GM18951 (cell line): Measurements from ENCODE around the gene NODAL.
"Not testable (repeated sequence)": the region's sequence is repeated elsewhere in the genome, so short reads cannot be mapped to it uniquely, and the experiment has no call there.

Source experiments
- POLR2A ChIP-seq: IDR thresholded peaks from 4 replicates; pipeline ENCODE4 v1.6.1; 2011; ENCODE audit warnings: mild to moderate bottlenecking; ENCODE audit not compliant: insufficient read length, insufficient read depth; ENCODE audit errors: extremely low read depth
- in situ Hi-C: fragments of 300-500 bp; cut with MboI; formaldehyde crosslinking; loops from one replicate; pipeline ENCODE4 v1.12.0; 2022; ENCODE audit warnings: low sequenced_read_pairs, mixed read lengths, inconsistent platforms; ENCODE audit not compliant: unreplicated experiment

The NODAL gene

DNA sequence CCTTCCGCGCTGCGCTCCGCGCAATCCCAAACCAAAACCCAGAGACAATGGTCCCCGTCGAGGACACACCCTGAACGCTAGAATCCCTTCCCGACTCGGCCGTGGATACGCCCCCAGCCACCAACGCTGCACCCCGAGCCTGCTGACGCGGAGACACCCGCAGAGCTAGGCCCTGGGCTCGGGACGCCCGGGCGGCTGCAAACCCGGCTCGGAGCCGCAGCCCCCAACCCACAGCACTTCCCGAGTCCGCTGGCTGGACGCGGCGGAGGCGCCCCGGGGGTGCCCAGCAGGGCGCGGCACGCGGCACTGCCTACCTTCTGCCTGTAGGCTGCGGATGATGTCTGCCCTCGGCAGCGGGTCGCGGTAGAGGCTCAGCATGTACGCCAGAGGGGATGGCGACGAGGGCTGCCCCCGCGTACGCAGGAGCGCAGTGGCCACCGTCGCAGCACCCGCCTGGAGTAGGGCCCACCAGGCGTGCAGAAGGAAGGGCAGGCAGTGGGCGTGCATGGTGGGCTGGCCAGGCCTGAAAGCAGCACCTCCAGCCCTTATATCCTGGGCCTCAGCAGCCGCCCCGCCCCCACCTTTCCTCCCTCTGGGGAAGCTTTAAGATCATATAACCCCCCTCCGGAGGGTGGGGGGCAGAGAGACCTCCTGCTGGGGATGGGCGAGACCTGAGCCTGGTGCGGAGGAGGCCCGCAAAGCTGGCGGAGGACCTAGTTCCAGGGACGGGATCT, at the start of gene NODAL:
Gene NODAL (minus strand): TSS at position 521 of the 734 bp plus-strand sequence. CDS start 14 bp downstream, at position 507.
- no peak for TF ChIP-seq POLR2A
- in situ Hi-C loops, result no loop called here

DNA sequence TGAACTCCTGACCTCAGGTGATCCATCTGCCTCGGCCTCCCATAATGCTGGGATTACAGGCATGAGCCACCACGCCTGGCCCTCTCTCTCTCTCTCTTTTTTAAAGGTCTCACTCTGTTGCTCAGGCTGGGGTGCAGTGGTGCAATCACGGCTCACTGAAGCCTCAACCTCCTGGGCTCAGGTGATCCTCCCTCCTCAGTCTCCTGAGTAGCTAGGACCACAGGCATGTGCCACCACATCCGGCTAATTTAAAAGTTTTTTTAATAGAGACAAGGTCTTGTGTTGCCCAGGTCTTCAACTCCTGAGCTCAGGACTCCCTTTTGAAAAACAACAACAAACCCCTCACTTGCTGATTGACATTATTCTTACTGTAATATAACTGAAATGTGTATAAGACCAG, 48.7 kb upstream of the NODAL start:
- no peak for TF ChIP-seq POLR2A
- in situ Hi-C loops, result no loop called here

DNA sequence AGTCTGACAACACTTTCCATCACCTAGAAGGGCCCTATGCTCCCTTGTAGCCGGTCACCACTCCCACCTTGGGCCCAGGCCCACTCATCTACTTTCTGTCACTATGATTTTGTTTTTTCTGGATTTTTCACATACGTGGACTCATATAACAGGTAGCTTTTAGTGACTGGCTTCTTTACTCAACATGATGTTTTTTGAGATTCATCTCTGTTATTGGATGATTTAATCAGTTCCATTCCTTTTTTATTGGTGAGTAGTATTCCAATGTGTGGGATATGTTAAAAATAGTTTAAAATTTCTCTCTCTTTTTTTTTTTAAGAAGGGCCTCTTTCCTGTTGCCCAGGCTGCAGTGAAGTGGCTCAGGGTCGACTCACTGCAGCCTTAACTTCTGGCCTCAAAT, 46.3 kb upstream of the NODAL start:
- TF ChIP-seq POLR2A, result no peak
- in situ Hi-C loops, result no loop called here

DNA sequence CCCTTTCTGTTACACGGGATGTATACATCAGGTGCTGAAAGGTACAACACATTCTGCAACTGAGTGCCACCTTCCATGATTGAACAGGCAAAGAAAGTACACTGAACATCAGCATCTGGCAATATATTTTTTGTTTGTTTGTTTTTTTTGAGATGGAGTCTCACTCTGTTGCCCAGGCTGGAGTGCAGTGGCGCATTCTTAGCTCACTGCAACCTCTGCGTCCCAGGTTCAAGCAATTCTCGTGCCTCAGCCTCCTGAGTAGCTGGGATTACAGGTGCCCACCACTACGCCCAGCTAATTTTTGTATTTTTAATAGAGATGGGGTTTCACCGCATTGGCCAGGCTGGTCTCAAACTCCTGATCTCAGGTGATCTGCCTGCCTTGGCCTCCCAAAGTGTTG, 42.4 kb upstream of the NODAL start:
- in situ Hi-C loops, result not testable (repeated sequence)

DNA sequence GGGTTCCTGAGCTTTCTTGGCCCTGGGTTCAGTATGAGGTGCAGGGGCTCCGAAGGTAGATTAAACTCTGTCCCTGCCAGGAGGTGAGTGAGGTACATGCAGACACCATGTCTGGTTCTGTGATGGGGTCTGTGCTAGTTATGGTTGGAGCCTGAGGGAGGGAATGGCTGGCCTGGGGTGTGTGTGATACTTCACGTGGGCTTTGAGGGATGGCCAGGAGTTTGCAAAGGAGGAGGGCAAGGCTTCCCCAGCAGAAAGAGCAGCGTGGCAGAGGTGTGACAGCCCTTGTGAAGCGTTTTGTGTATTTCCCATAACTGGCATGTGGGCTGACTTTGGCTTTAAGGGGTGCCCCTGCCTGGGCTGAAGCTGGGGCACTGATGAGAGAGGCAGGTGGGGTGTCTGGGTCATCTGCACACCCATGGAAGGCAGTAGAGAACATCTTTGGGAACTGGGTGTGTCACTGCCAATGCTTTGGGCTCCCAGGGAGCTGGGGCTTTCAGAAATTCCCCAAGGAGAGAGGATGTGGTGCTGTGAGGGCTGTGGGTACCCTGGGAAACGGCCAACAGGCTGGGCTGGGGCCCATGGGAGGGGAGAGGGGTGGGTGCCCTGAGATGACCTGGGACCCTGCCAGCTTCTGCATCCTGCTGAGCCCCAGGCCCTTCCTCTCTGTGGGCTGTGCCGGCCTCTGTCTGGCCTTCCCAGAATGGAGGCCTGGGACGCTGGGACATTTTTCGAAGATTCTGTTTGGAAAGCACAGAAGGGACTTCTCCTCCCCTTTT, 41.7 kb upstream of the NODAL start:
- no peak for TF ChIP-seq POLR2A
- in situ Hi-C loops, result no loop called here

DNA sequence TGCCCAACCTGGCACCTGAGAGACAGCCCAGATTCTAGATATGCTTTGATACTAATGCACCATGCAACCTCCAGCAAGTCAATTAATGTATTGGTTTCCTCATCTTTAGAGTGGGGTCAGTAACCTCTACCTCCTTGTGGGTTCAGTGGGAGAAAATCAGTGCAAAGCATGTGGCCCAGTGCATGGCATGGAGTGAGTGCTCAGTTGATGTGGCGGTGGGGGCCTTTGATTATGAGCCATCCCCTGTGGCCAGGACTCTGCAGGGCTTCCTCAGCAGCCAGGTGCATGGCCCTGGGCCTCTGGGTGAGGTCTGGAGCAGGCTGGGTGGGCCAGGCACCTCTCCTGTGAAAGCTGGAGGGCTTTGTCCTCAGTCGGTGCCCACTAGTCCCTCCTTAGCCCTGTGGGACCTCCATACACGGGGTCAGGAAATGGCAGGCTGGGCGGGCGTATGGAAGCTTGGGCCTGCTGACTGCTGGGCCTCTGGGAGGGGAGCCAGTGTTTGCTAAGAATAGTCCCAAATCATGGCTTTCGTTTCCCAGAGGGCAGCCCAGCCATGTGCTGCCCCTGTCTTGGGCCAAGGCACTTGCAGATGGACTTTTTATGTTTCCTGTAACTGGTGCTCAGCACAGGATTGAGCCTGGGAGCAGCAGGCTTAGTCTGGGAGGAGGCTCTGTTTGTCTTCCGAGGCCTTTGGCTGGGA, 40.5 kb upstream of the NODAL start:
- in situ Hi-C loops, result no loop called here
- no peak for TF ChIP-seq POLR2A

DNA sequence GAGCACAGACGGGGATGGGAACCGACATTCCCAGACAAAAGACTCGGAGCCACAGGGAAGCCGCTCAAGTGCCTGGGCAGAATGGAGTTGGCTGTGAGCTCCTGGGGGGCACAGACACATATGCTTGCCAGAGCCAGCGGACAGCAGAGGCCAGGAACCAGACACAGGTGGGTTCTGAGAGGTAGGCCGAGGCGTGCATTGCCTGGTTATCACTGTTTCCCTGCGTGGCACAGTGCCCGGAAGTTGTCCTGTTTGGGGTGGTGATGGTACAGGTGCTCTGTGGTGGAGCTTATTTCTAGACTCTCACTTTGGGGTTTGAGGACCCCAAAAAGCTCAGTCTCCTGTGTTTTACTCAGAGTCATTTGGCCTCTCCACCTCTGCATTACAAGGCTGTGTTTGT, 39.6 kb upstream of the NODAL start:
- TF ChIP-seq POLR2A, result no peak
- in situ Hi-C loops, result no loop called here

DNA sequence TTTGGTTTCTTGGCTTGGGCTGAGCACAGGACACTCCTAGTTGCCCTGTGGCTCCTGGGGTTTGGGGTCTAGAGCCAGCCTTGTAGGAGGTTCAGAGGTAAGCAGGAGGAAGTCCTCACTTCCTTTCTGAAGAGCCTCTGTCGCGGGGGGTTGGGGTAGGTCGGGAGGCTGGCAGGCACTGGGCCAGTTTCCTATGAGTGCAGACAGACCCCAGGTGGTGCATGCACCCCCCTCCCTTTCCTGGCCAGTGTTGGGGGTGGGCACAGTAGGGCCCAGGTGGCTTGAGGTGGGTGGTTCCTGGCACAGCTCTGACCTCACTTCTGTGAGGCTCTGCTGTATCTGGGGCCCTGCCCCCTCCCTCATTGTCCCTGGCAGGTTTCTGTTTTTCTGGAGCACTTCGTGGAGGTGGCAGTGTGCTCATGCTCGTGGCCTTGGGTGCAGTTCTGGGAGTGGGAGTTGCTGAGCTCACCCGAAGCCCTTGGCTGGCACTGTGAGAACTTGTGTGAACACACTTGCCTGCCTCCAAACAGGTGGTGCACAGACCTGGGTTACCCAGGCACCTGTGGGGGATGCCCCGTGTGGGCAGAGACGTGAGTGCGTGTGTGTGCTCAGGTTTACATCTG, 38.9 kb upstream of the NODAL start:
- in situ Hi-C loops, result no loop called here
- TF ChIP-seq POLR2A, result no peak

DNA sequence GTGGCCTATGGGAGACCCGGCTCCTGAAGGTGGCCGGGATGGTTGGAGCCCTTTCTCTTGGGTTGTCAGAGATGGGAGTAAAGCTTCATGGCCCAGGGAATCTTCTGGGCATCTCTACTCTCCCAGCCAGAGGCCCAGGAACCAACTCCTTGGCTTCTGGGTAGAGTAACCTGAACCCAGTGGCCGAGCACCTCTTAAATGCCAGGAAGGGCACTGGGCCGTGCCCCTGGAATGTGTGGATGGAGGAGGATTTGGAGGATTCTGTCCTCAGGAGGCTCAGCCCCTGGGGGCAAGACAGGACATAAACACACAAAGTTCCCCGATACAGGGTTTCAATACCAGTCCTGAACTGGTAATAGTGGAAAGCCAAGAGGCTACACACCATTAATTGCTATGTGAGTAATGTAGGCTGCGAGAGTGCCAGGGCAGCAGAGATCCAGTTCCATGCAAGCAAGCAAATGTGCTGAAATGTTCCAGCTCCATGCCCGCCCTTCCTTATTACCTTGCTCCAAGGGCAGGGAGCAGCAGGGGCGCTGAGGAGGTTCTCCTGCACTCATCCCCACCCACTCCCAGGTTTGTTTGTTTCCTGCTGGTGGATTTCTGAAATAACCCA, 38.3 kb upstream of the NODAL start:
- in situ Hi-C loops, result no loop called here
- TF ChIP-seq POLR2A, result no peak

DNA sequence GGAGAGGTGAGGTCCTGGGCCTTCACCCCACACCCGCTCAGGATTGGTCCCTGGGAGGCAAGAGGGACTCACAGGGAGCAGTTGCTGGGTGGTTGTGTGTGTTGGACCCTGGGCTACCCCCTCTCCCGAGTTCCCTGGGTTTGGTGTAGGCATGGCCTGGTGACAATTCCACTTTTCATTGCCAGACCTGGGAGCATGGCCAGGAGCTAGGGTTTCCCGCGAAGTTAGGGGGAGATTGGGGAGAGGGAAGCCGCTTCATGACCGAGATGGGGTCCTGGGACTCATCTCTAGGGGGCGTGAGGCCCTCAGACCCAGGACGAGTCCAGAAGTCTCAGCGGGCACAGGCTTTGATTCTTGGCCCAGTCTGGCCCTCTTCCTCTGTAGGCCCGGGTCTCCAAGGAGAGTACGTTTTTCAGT, 37.7 kb upstream of the NODAL start:
- in situ Hi-C loops, result no loop called here
- TF ChIP-seq POLR2A, result no peak

DNA sequence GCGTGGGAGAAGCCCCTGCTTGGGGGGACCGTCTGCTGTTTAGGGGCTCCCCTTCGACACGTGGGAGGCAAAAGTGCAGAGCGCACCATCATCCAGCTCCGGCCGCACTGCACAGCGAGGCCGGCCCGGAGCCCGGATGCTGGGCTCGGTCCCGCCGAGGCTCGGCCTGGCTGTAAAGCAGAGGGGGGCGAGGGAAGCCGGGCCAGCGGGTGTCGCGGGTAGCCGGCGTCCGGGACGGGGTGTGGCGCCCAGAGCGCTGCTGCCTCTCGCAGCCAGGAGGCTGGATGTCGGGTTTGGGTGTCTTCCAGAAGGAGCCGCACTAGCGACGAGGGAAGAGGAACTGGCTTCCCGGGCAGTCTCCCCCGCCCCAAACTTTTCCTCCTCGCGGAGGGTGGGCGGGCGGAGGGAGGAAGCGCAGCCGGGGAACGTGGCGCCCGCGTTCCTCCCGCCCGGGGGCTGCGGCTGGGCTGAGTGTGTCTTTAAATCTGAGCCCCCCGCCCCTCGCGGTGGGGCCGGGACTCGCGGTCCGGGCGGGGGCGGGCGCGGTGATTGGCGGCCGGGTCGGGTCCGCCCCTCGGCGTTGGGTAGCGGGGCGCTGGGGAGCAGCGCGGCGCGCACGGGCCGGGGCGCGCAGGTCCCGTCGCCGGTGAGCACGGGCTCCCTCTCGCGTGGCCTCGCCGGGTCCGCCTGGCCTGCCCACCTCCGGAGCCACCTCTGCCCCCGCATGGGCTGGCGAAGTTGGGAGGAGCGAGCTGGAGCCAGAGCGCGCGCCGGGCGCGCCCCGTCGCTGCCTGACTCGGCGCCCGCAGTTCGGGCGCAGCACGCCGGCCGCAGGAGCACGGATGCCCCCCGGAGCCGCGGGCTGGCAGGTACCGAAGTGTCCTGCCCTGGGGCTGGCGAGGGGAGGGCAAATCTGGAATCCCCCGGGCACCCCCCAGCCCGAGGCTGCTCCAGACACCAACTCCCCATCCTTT, 37.0 kb upstream of the NODAL start, which contains the start of gene PALD1:
Gene PALD1 (plus strand): TSS at position 577 of the 974 bp plus-strand sequence. CDS start 47,185 bp downstream, outside the sequence.
- in situ Hi-C loops, result no loop called here
- peak; percentile 24 for TF ChIP-seq POLR2A
